Amygdala (tissue), 56 donors: ENCODE data around the gene MYO18A.
A peak's percentile ranks its signal among the peaks of the same experiment; 100 is the strongest.

Experiments
- DNase-seq, 56 donors: peaks; one replicate each; lab custom pipeline; 2025; lab: John Stamatoyannopoulos, UW

Gene MYO18A

DNA sequence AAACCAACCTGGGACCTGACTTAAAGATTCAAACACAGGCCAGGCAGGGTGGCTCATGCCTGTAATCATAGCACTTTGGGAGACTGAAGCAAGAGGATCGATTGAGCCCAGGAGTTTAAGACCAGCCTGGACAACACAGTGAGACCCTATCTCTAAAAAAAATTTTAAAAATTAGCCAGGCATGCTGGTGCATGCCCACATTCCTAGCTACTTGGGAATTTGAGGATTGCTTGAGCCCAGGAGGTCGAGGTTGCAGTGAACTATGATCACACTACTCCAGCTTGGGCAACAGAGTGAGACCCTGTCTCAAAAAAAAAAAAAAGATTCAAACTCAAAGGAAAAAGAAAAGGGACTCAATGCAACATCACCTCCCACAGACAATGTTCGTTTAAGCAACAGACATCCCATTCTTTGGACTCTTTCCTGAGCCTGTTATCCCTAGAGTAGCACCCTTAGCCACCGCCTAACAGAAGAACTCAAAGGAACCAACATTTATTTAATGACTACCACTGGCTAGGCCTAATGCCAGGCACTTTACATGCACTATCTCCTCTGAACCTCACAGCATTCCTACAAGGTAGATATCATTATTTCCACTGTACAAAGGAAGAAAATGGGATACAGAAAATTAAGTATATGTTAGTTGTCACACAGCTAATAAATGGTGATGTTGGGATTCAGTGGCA is 12.7 kb downstream of the MYO18A start:
- no peak for DNase-seq

DNA sequence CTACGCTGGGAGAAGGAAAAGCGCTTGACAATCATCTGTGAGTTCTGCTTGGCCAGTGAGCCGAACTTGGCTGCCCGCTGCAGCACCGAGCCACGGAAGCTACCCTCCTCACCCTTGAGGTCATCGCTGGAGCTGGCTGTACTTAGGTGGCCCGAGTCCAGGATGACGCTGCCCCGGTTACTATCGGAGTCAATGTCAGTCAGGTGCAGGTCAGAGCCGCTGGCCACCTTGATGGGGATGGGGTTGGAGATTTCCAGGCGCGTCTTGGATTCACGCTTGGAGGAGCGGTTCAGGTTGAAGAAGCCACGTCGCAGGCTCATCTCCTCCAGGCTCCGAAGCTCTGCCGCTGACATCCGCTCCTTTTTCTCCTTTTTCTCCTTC is 13.7 kb downstream of the MYO18A start:
- no peak for DNase-seq

DNA sequence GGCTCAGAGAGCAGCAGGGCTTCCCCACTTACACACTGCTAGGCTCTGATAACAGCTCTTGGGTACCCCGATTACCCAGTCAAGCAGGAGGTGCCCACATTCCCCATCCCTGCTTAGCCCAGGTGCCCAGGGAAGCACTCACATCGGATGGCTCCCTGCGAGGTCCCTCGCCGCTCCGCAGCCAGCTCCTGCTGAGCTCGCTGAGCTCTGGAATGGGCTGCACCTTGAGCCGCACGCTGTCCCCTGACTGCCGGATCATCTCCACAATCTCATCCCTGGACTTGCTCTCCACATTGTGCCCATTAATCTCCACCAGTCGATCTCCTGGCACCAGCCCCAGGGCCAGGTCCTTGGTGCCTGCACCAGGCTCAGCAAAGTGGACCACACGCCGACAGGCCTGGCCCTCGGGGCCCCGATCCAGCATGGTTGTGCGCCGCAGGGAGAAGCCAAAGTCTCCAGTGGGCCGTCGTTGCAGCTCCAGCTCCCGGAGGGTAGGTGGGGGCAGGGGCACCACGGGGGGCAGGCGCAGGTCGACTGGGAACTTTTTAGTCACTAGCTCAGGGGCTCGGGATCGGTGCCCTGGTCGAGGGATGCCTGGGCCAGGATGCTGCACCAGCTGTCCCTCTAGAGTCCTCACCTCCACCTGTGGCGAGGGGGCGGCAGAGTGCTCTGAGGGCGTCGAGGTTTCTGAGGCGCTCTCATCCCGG is 14.2 kb downstream of the MYO18A start:
- no peak for DNase-seq

DNA sequence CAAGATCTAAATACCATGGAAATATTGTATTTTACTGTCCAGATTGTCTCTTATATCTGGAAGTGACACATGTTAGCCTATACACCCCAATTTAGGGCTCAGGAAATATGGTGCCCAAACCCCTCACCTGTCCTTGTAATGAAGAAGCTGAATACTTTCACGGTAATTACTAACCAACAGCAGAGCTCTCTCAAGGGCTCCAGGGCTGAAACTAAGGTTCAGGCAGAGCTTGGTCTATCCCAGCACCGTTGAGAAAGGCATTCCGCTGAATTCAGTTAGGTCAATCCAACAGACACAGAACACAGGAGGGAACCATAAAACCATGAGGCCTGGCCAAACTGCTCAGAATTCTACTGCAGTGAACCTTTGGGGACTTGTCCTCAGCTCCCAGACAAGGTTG is 14.9 kb downstream of the MYO18A start:
- DNase-seq: no peak

DNA sequence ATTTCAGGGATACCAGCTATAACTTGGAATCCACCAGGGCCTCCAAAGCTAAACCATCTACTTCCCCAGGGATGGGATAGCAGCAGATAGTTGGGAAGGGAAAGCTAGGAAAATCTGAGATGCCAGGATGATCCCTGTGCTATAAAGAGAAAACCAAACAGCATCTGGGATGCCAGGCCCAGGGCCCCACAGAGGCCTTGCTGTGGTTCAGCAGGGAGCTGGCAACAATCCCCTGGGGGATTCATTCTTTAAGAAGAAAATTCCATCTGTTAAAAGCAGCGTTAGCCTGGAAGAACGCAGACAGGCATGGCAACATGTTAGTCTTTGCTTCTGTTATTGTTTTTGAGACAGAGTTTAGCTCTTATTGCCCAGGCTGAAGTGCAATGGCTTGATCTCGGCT is 16.6 kb downstream of the MYO18A start:
- no peak for DNase-seq

DNA sequence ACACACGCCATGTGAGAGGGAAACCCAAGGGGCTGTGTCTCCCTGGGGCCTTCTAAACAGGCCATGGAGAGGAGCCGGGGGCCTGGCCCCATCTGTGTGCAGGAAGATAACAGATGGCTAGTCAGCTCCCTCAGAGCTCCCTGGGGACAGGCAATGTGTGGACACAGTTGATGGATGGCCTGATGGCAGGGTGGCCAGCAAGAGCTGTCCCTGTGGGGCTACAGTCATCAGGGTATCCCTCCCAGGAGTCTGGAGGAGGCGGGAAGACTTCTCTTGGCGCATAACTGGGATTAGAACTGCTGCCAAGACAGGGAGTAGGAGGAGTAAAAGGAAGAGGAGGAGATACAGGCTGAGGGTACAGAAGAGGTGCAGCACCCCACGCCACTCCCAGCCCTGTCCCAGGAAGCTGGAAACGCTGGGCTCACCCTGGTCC is 17.3 kb downstream of the MYO18A start:
- no peak for DNase-seq

DNA sequence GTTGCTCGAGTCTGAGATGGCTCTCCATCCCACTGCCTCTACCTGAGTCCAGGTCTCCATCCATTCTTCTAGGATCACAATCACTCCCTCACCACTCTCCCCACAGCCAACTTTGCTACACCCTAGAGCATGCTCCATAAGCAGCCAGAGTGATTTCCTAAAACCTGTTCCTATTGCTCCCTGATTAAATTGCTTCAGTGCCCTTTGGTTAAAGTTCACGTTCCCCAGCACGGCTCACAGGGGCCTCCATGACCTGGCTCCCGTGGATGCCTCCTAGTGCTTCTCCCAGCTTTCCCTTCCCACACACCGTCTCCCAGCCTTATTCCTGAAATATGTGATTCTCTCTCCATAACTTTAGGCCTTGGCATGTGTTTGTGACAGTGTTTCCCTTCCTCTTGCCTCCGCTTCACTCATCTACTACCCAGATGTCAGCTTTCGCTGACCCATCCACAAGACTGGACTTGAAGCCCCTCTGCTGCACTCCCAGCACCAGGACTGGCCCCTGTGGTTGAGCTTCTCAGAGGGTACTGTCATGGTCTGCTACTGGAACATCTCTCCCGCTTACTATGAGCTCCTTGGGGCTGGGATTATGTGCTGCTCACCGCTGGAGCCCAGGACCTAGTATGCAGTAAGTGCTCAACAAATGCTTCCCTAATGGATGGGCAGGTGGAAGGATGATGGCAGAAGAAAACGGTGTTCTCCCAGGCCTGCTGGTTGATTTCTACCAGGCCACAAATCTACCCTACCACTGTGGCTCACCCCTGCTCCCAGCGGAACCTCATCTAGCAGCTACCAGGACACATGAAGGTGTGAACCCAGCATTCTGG is 17.9 kb downstream of the MYO18A start:
- DNase-seq: no peak

DNA sequence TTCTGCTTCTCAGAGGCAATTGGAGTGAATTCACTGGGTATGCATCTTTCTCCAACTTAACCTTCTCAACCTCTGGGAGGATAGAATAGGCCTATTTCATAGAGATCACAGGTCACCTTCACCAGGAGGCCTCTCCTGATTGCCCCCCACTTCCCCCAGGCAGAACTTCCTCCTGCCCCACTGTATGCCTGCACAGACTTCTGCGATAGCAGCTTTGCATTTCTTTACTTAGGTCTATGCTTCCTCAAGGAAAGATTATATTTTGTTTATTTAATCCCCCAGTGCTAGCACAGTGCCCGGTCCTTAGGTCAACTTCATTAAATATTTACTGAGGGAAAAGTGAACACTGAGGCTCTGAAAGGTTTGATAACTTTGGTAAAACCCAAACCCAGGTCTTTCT is 19.9 kb downstream of the MYO18A start:
- no peak for DNase-seq

DNA sequence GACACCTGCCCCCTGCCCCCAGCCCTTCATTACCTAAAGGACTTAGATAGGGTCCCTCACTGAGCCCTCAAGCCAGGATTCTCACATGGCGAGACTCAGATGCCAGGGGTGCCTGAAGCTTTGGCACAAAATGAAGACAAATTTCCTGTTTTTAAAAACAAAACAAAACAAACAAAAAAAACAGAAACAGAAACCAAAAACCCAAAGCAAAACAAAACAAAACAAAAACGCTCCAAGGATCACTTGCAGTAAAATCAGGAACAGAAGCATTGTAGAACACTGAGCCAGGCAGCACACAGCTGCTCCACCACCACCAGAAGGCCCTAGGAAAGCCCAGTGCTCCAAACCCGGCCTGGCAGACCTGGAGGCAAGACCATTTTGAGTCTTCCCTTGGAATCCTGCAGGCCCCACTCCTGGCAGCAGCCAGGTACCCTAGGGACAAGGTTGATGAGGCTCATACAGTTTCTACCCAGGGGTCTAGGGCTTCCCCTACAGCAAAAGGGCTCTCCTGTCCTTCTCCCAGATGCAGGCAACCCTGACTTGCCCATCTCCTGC is 20.8 kb downstream of the MYO18A start:
- DNase-seq: peak in 1 of 56 donors; percentile 16

DNA sequence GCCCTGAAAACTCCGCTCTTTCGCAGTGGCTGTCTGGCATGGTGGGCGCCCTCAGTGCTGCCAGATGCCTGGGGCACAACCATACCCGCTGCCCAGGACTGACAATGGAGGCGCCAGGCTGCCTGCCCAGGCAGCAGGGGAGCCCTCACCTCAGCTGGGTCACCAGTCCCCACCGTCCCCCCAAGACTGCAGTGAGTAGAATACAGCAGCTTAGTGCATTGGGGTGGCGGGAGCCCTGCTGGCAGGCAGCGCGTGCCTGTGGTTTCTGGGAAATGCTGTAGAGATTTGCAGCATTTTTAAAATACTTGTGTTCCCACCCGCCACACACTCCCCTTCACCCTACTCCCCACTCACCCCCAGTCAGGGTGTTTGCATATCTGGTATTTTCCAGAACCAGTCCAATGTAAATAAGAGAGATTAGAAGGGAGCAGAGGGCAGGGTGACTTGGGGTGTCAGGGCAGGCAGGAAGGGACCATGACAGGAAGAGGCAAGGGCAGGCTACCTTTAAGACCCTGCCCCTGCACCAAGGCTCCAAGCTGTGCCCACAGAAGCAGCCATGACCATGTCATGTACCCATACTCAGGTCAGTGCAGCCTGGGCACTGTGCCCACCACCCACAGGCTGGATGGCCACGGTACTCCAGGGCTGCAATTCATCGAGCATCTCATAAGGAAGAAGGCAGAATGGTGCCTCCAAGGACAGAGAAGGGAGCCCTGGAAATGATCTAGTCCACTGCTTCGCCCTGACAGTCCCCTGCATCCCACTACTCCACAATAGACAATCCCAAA is 21.5 kb downstream of the MYO18A start:
- peak in 17 of 56 donors; percentile 26 to 63 (median 37) for DNase-seq

DNA sequence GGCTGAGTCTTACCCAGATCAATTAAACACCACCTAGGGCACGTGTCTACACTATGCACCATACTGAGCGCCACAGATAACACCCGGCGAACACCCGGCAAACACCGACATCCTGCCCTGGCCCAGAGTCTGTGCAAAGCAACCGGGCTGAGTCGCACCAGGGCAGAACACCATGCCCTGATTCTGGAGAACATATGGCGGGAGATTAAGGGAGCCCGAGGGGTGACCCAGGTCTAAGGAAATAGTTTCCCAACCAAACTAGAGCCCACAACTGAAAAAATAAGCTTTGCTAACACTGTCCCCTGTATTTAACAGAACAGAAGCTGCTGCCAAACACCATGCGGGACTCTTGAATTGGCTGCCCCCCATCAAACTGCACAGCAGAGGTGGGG is 22.1 kb downstream of the MYO18A start:
- no peak for DNase-seq

DNA sequence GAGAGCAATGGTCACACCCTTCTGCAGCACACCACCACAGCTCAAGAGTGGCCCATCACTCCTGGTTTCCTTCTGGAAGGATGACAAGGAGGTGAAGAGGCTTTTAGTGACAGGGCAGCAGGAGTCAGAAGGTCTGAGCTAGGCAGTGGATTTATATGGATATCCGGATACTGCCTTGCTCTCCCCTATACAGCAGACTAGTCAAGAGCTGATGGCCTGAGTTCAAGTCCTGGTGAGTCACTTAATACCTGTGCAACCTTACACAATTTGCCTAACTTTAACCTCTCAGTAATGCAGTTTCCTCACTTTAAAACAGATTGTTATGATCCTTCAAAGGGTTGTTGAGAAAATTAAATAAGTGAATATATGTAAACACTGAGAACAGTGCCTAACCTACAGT is 22.9 kb downstream of the MYO18A start:
- DNase-seq: no peak

DNA sequence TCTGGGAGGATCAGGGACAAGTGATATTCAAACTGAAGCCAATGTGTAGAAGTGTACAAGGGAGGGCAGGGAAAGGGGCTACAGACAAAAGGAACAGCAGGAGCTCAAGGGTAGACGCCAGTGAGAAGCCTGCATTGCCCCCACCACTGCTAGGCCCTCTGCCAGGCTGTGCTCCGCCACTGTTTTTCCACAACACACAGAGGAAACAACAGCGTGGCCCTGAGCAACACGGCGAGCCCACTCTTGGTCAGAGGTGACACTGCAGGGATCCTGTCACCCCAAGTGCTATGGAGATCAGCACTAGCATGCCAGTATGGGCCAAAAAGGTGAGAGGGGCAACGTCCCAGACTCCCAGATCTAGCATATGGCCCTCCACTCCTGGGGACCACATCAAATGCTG is 23.4 kb downstream of the MYO18A start:
- peak in 5 of 56 donors; percentile 5 to 26 (median 19) for DNase-seq

DNA sequence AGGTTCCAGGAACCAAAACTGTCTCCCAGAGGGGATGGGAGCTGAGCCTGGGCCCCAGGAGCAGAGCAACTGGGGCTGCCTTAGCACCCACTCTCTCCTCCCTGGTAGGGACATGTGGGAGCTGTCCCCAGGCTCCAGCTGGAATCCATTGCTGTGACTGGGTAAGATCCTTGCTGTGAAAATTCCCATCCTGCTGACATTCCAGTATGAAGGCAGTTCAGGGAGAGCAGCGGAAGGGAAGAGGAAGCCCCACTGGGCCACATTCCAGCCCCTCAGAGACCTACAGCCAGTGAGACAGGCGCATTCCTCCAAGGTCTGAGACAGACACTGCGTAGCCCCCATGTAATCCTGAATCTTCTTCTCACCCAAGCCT is 24.2 kb downstream of the MYO18A start:
- DNase-seq: no peak

DNA sequence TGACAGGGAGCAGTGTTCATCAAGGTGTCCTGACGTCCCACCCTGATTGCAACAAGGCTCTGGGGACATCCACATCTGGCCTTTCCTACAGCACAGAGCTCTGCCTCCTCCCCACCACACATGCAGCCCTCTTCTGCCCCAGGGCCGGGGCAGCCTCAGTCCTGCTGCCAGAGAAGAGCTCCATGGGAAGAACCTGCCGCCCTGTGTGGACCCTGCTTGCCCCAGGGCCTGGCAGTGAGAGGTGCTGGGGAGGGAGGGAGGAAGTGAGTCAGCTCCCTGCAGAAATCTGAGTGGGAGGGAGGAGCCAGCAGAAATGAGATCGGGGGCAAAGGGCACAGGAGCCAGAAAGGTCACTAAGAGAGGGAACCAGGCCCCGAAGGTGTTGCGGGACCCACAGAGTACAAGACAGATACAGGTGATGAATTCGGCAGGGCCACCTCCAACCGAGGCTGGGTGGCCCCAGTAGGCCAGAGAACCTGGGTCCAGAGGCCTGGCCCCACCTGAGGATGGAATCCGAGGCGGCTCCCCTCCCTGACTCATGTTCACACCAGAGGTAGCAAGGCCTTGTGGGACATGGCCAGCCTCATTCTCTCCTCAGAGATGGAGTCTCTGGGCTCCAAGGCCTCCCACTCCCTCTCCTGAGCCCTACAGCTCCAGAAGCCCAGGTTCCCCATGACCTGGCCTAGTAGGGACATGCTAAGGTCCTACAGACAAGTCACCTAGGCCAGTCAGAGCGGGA is 24.8 kb downstream of the MYO18A start:
- peak in 6 of 56 donors; percentile 21 to 57 (median 24) for DNase-seq

DNA sequence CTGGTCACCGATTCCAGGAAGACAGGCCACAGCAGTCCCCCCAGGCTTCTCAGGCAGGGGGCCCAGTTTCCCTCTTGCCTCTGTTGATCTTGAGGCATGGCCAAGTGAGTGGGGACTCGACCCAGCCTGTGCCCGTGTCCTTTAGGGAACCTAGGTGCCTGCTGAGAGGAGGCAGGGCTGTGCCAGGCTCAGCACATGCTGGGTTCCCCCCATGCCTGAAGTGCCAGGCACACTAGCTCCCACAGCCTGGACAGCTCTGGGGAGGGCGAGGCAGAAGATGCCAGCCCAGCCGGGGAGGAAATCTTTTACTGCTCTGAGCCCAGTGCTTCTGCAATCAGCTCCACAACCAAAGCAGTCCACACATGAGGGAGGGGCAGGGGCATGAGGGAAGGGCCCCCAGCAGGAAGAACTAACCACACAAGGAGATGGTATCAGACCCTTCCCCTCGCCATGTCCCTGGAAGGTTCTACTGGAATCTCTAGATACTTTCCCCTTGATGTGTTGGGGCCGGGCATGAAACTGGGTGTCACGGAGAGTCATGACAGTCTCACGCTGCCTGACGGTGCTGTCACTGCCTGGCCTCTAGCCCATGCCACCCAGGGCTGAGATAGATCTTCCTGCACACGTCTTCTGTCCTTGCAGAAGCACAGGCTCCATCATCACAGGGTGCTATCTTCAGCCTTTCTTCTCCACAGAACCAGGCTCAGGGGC is 25.5 kb downstream of the MYO18A start:
- peak in 24 of 56 donors; percentile 28 to 68 (median 50) for DNase-seq

DNA sequence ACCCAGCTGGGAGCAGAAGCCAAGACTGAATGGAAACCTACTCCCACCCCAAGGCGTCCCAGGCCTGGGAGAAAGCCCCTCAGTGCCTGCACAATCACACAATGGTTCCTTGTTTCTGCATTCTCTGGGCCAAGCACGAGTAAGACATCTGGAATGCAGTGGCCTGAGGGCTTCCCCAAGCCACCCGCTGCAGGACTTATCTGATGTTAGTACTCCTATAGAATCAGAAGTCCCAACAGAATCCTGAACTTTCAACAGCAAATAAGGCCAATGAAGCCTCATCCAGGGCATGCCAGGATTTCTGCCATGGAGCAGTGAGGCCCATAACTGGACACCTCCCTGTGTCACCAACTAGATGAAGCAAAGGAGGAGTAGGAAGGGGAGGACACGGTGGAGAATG is 28.6 kb downstream of the MYO18A start:
- peak in 24 of 56 donors; percentile 9 to 67 (median 34) for DNase-seq

DNA sequence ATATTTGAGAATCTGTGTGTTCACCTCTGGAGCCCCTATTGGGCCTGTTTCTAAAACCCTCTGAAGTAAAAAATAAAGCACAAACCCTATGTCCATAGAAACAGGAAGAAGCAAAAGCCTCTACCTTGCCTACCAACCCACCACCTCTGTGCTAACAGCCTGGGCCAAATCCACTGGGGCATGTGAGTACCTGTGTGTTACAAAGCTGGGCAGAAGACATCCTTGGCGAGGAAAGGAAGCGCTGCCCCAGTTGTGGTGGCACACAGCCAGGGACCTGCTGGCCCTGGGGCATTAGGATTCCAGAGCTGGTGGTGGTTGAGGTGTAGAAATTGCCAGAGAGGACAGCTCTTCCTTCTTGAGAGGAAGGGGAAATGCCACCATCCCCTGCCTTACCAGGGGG is 30.0 kb downstream of the MYO18A start:
- peak in 1 of 56 donors; percentile 9 for DNase-seq
